WTC11 (cell line): Measurements from ENCODE around the gene RFX7. TPM values are rescaled to one million over a fixed set of nuclear protein-coding genes. Genes with fewer than 3 reads are reported as not detected.

Experiments
- ATAC-seq: fragments of 200-7000 bp; cut with Tn5 transposase; 2 replicates; pipeline ENCODE4 v1.10.0; 2021; ENCODE audit warnings: mild to moderate bottlenecking, moderate library complexity
- CTCF ChIA-PET: fragments of 300-600 bp; sonication (Branson Sonifier 250); formaldehyde crosslinking; loops from one replicate; lab custom pipeline; 2021; ENCODE audit warnings: antibody characterized with exemption; lab: Charles Lee
- POLR2A ChIA-PET: fragments of 350-600 bp; sonication (Branson Sonifier 250); formaldehyde crosslinking; loops from one replicate; lab custom pipeline; 2021; ENCODE audit warnings: antibody characterized with exemption; lab: Charles Lee
- DNase-seq: peaks from one replicate; pipeline ENCODE4 v3.0.0; 2021; ENCODE audit warnings: low spot score
- H3K27ac Mint-ChIP-seq: 2 replicates; pipeline ENCODE4 v1.8.0; 2021; ENCODE audit warnings: mixed read lengths
- H3K27me3 Mint-ChIP-seq: 2 replicates; pipeline ENCODE4 v1.8.0; 2021; ENCODE audit warnings: low read depth, mild to moderate bottlenecking, moderate library complexity, mixed read lengths
- H3K36me3 Mint-ChIP-seq: 2 replicates; pipeline ENCODE4 v1.8.0; 2021; ENCODE audit warnings: mixed read lengths
- H3K4me1 Mint-ChIP-seq: 2 replicates; pipeline ENCODE4 v1.8.0; 2022; ENCODE audit warnings: mixed read lengths
- H3K4me3 Mint-ChIP-seq: 2 replicates; pipeline ENCODE4 v1.8.0; 2021; ENCODE audit warnings: mild to moderate bottlenecking, moderate library complexity, mixed read lengths
- H3K9me3 Mint-ChIP-seq: 2 replicates; pipeline ENCODE4 v1.8.0; 2021; ENCODE audit warnings: mixed read lengths
- E2F5 ChIP-seq: sonication (generic); formaldehyde crosslinking; IDR thresholded peaks from 2 replicates; pipeline ENCODE4 v1.8.1; 2022; ENCODE audit warnings: mild to moderate bottlenecking, moderate library complexity, missing genetic modification reagents
- EMX1 ChIP-seq: fragments of 250-450 bp; sonication (Bioruptor Pico); IDR thresholded peaks from 2 replicates; pipeline ENCODE4 v1.8.0; 2021; ENCODE audit warnings: mild to moderate bottlenecking
- ESRRA ChIP-seq: sonication (generic); formaldehyde crosslinking; IDR thresholded peaks from 2 replicates; pipeline ENCODE4 v1.8.1; 2022; ENCODE audit warnings: mild to moderate bottlenecking, missing genetic modification reagents, borderline replicate concordance
- ETV6 ChIP-seq: sonication (generic); formaldehyde crosslinking; IDR thresholded peaks from 2 replicates; pipeline ENCODE4 v1.8.1; 2022; ENCODE audit warnings: mild to moderate bottlenecking, missing genetic modification reagents
- GRHL2 ChIP-seq: fragments of 250-450 bp; sonication (Bioruptor Pico); IDR thresholded peaks from 2 replicates; pipeline ENCODE4 v1.8.0; 2022; ENCODE audit warnings: mild to moderate bottlenecking, moderate library complexity; ENCODE audit not compliant: insufficient replicate concordance, severe bottlenecking
- GTF2I ChIP-seq: fragments of 250-450 bp; sonication (Bioruptor Pico); conservative IDR thresholded peaks from 2 replicates; pipeline ENCODE4 v1.4.0; 2021; ENCODE audit warnings: mild to moderate bottlenecking
- IRF2 ChIP-seq: sonication (generic); formaldehyde crosslinking; IDR thresholded peaks from 2 replicates; pipeline ENCODE4 v1.8.0; 2022; ENCODE audit warnings: low read depth, missing genetic modification reagents, borderline replicate concordance
- PRRX2 ChIP-seq: fragments of 250-450 bp; sonication (Bioruptor Pico); IDR thresholded peaks from 2 replicates; pipeline ENCODE4 v1.8.0; 2021; ENCODE audit warnings: mild to moderate bottlenecking
- RORB ChIP-seq: fragments of 250-450 bp; sonication (Bioruptor Pico); IDR thresholded peaks from 2 replicates; pipeline ENCODE4 v1.9.0; 2021; ENCODE audit warnings: mild to moderate bottlenecking
- SMAD4 ChIP-seq: sonication (generic); formaldehyde crosslinking; IDR thresholded peaks from 2 replicates; pipeline ENCODE4 v1.8.0; 2022; ENCODE audit warnings: mild to moderate bottlenecking, missing genetic modification reagents
- SP1 ChIP-seq: sonication (generic); formaldehyde crosslinking; conservative IDR thresholded peaks from 2 replicates; pipeline ENCODE4 v1.8.1; 2022; ENCODE audit warnings: missing genetic modification reagents
- TEAD4 ChIP-seq: sonication (generic); formaldehyde crosslinking; IDR thresholded peaks from 2 replicates; pipeline ENCODE4 v1.8.0; 2022; ENCODE audit warnings: mild to moderate bottlenecking, missing genetic modification reagents
- ZNF138 ChIP-seq: sonication (generic); formaldehyde crosslinking; conservative IDR thresholded peaks from 2 replicates; pipeline ENCODE4 v1.8.1; 2022; ENCODE audit warnings: mild to moderate bottlenecking, moderate library complexity, missing genetic modification reagents
- ZNF281 ChIP-seq: sonication (generic); formaldehyde crosslinking; IDR thresholded peaks from 2 replicates; pipeline ENCODE4 v1.8.0; 2023; ENCODE audit warnings: mild to moderate bottlenecking, missing genetic modification reagents
- ZNF317 ChIP-seq: sonication (generic); formaldehyde crosslinking; IDR thresholded peaks from 2 replicates; pipeline ENCODE4 v1.8.1; 2023; ENCODE audit warnings: low read depth, mild to moderate bottlenecking, moderate library complexity, missing genetic modification reagents, borderline replicate concordance
- total RNA-seq: library from RNA; stranded (reverse); gene quantifications from 3 replicates; pipeline ENCODE4 v1.2.3, GENCODE V29; 2021
- TF ChIP-seq, protein P1 (sequence below): sonication (generic); formaldehyde crosslinking; conservative IDR thresholded peaks from 2 replicates; pipeline ENCODE4 v1.8.1; 2023; ENCODE audit warnings: mild to moderate bottlenecking, low read depth, missing genetic modification reagents, moderate library complexity
- TF ChIP-seq, protein P2 (sequence below): sonication (generic); formaldehyde crosslinking; IDR thresholded peaks from 2 replicates; pipeline ENCODE4 v1.8.0; 2022; ENCODE audit warnings: mild to moderate bottlenecking, missing genetic modification reagents
- TF ChIP-seq, protein P3 (sequence below): fragments of 250-450 bp; sonication (Bioruptor Pico); IDR thresholded peaks from 2 replicates; pipeline ENCODE4 v1.9.0; 2021; ENCODE audit warnings: mild to moderate bottlenecking, borderline replicate concordance

The RFX7 gene
- total RNA-seq, 1 experiment from 2014 or later, result 36.0 TPM

DNA sequence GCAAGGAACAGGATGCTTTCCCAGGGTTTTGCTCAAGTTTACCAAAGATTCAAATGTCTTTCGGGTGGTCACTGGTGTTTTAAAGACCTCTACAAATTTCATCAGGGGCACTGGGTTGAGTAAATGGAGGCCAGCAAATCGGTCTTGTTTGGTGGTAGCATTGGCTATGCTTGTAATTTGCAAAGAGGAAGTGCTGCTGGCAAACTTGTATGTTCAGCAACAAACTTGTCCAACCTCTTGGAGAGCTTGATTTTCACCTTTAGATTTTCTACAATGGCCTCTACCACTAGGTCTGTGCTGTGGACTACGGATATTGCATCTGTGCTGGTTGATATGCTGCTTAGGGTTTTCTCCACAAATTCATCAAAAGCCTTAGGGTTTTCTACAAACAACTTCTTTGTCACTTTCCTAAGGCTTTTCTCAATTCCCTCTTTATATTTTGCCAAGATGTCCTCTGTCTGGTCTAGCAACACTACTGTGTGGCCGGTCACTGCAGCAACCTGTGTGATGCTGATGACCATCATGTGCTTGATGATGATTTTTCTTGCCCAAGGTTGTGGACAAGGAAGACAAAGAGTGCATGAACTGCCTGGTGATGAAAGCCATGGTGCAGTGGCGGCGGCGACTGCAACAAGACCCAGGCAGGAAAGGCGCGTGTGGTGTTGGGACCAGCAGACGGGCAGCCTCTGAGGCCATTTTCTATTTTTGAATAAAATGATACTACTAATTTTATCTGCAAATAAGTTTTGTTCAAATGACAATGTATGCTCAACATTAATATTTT, 50.8 kb downstream of the RFX7 start (continued):
- TF ChIP-seq GRHL2 (CRISPR knock-in tag) (no peak), EMX1 (no peak)

DNA sequence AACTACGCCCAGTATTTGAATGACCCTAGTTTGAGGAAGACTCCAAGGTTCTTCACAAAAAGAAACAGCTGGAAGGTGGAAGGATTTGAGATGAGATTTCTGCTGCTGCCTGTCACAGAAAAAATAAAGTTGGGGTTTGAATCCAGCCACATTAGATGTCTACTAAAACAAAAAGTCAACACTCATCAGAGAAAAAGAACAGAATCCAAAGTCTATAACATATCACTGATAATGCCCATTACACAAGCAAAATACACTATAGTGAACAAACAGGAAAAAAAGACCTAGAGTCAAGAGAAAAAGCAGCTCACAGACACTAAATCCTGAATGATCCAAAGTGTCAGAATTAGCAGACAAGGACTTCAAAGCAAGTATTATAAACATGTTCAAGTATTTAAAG, 56.0 kb downstream of the RFX7 start:
- DNase-seq, result no peak
- POLR2A ChIA-PET, result no interaction called here
- peaks cover 29% of the 10 kb centered on the region for H3K36me3 Mint-ChIP-seq
- H3K4me1 Mint-ChIP-seq, result peaks cover 26% of the 10 kb centered on the region
- H3K9me3 Mint-ChIP-seq, result peaks cover 22% of the 10 kb centered on the region
- no peaks in the 10 kb centered on the region for H3K27me3 Mint-ChIP-seq
- no peak overlapping the region; the same call in none of the 2 replicates for H3K27ac Mint-ChIP-seq
- ATAC-seq, result no peak
- TF ChIP-seq E2F5 (no peak), ZNF138 (no peak), ZNF317 (CRISPR knock-in tag) (no peak), ETV6 (CRISPR knock-in tag) (no peak), RORB (CRISPR knock-in tag) (no peak), IRF2 (no peak), ZNF281 (CRISPR knock-in tag) (no peak), SMAD4 (CRISPR knock-in tag) (no peak), GTF2I (CRISPR knock-in tag) (no peak)
- TF ChIP-seq, protein P1, sequence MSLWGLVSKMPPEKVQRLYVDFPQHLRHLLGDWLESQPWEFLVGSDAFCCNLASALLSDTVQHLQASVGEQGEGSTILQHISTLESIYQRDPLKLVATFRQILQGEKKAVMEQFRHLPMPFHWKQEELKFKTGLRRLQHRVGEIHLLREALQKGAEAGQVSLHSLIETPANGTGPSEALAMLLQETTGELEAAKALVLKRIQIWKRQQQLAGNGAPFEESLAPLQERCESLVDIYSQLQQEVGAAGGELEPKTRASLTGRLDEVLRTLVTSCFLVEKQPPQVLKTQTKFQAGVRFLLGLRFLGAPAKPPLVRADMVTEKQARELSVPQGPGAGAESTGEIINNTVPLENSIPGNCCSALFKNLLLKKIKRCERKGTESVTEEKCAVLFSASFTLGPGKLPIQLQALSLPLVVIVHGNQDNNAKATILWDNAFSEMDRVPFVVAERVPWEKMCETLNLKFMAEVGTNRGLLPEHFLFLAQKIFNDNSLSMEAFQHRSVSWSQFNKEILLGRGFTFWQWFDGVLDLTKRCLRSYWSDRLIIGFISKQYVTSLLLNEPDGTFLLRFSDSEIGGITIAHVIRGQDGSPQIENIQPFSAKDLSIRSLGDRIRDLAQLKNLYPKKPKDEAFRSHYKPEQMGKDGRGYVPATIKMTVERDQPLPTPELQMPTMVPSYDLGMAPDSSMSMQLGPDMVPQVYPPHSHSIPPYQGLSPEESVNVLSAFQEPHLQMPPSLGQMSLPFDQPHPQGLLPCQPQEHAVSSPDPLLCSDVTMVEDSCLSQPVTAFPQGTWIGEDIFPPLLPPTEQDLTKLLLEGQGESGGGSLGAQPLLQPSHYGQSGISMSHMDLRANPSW (CRISPR knock-in tag), result no peak
- TF ChIP-seq, protein P2, sequence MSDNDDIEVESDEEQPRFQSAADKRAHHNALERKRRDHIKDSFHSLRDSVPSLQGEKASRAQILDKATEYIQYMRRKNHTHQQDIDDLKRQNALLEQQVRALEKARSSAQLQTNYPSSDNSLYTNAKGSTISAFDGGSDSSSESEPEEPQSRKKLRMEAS (CRISPR knock-in tag), result no peak
- H3K4me3 Mint-ChIP-seq, result no peak overlapping the region
- CTCF ChIA-PET, result no interaction called here

DNA sequence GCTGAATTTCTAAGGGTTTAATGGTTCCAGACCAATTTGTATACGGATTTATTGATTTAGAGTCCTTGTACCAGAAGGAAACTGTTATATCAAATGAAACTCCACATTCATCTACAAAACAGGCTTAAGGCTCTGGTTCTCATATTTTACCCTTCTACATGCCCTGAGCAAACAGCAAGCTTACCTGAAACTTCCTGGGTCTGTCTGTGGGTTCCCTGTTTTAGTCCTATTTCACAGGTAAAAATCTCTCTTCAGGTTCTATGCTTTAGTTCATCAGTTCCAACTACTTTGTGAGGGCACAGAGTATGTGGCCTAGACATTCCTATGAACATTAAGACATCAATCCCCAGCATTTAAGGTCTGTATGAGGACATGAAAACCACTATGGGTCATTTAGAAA, 57.7 kb downstream of the RFX7 start:
- Mint-ChIP-seq H3K4me1 (peaks cover 16% of the 10 kb centered on the region), H3K9me3 (peaks cover 26% of the 10 kb centered on the region), H3K27ac (0 out of 2 replicates have a peak overlapping the region, but pooled peaks have one; percentile 7), H3K4me3 (no peak overlapping the region), H3K36me3 (peaks cover 35% of the 10 kb centered on the region), H3K27me3 (no peaks in the 10 kb centered on the region)
- ChIA-PET POLR2A (no interaction called here), CTCF (no interaction called here)
- DNase-seq (no peak), ATAC-seq (no peak)
- TF ChIP-seq ZNF281 (CRISPR knock-in tag), result no peak
- TF ChIP-seq TEAD4 (CRISPR knock-in tag), result no peak
- no peak for TF ChIP-seq SP1
- TF ChIP-seq ESRRA, result no peak
- no peak for TF ChIP-seq E2F5
- no peak for TF ChIP-seq PRRX2 (CRISPR knock-in tag)
- no peak for TF ChIP-seq SMAD4 (CRISPR knock-in tag)
- TF ChIP-seq, protein P3, sequence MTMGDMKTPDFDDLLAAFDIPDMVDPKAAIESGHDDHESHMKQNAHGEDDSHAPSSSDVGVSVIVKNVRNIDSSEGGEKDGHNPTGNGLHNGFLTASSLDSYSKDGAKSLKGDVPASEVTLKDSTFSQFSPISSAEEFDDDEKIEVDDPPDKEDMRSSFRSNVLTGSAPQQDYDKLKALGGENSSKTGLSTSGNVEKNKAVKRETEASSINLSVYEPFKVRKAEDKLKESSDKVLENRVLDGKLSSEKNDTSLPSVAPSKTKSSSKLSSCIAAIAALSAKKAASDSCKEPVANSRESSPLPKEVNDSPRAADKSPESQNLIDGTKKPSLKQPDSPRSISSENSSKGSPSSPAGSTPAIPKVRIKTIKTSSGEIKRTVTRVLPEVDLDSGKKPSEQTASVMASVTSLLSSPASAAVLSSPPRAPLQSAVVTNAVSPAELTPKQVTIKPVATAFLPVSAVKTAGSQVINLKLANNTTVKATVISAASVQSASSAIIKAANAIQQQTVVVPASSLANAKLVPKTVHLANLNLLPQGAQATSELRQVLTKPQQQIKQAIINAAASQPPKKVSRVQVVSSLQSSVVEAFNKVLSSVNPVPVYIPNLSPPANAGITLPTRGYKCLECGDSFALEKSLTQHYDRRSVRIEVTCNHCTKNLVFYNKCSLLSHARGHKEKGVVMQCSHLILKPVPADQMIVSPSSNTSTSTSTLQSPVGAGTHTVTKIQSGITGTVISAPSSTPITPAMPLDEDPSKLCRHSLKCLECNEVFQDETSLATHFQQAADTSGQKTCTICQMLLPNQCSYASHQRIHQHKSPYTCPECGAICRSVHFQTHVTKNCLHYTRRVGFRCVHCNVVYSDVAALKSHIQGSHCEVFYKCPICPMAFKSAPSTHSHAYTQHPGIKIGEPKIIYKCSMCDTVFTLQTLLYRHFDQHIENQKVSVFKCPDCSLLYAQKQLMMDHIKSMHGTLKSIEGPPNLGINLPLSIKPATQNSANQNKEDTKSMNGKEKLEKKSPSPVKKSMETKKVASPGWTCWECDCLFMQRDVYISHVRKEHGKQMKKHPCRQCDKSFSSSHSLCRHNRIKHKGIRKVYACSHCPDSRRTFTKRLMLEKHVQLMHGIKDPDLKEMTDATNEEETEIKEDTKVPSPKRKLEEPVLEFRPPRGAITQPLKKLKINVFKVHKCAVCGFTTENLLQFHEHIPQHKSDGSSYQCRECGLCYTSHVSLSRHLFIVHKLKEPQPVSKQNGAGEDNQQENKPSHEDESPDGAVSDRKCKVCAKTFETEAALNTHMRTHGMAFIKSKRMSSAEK (CRISPR knock-in tag), result no peak
